GM18519 (cell line): Measurements from ENCODE around the gene IER5.
A peak's percentile ranks its signal among the peaks of the same experiment; 100 is the strongest.
"Not testable (repeated sequence)": the region's sequence is repeated elsewhere in the genome, so short reads cannot be mapped to it uniquely, and the experiment has no call there.

ENCODE experiments used
- ATAC-seq: cut with Tn5 transposase; IDR thresholded peaks from one replicate; pipeline ENCODE4 v1.9.1; 2021; ENCODE audit warnings: mild to moderate bottlenecking, moderate library complexity; ENCODE audit not compliant: unreplicated experiment, low FRiP score

IER5 gene

GRCh38 chr1:181088079-181089016 is at the start of gene IER5:
Gene IER5, plus strand, starts transcription at chr1:181088700. Its CDS starts 203 bp downstream, at chr1:181088903.
- peak; percentile 63 for ATAC-seq

DNA sequence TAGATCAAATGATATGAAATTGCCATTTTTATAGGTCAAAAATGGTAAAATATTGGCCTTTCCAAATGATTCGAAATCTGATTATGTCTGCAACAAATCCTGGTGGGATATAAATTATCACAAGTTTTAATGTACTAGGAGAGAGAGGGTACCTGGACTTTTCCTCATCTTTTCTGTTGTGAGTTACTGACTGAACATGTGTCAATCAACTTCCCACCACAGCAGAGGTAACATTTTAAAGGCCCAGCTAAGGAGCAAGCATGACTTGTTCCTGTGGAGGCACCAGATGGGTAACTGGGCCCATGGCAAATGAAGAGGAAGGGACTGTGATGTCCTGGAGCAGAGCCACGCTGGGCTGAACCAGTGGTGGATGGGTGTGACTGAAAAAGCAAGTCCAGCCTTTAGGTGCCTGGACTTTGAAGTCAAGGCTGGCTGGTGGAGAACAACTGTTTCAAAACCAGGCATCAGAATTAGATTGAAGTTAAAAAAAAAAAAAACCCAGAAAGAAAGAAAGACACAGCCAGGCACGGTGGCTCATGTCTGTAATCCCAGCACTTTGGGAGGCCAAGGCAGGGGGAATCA is 48.1 kb upstream of the IER5 start:
- no peak for ATAC-seq

- no peak for ATAC-seq
Measured at GRCh38 chr1:181043025-181043888, 45.2 kb upstream of the IER5 start.

- ATAC-seq, result peak; percentile 75
Measured at GRCh38 chr1:181044449-181044966, 44.0 kb upstream of the IER5 start.

- not testable (repeated sequence) for ATAC-seq
Measured at GRCh38 chr1:181045946-181046345, 42.6 kb upstream of the IER5 start.

GRCh38 chr1:181049378-181049777 is 39.1 kb upstream of the IER5 start:
- no peak for ATAC-seq

DNA sequence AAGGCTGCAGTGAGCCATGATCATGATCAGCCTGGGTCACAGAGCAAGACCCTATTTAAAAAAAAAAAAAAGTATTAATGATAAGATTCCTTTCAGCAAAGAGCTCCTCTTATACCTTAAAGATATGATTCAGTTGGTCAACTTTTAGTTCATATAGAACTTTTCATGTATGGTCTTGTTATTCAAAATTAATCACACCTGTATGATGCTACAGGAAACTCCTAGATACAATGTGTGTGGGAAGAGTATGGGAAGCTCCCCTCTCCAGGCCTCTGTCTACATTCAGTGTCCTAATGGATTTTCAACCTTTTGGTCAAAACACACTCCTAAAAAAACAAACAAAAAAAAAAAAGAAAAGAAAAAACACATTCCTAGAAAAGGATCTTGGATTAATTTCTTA is 37.6 kb upstream of the IER5 start:
- ATAC-seq, result no peak

GRCh38 chr1:181056560-181056959 is 31.9 kb upstream of the IER5 start:
- ATAC-seq, result no peak

GRCh38 chr1:181057079-181057478 is 31.4 kb upstream of the IER5 start:
- no peak for ATAC-seq

DNA sequence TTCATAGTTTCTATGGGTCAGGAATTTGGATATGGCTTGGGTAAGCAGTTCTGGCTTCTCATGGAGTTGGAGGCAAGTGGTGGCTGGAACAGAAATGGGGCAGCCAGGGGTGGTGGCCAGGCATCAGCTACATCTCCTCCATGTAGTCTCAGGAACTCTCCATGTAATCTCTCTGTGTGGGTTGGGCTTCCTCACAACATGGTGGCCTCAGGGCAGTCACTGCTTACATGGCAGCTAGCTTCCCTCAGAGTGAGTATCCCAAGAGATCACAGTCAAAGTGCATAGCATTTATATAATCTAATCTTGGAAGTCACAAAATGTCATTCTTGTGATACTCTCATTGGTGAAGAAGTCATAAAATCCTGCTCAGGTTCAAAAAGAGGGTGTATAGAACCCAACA is 29.1 kb upstream of the IER5 start:
- no peak for ATAC-seq

- ATAC-seq, result no peak
Measured at GRCh38 chr1:181060066-181060465, 28.4 kb upstream of the IER5 start.

- ATAC-seq, result not testable (repeated sequence)
Measured at GRCh38 chr1:181060947-181061346, 27.6 kb upstream of the IER5 start.

DNA sequence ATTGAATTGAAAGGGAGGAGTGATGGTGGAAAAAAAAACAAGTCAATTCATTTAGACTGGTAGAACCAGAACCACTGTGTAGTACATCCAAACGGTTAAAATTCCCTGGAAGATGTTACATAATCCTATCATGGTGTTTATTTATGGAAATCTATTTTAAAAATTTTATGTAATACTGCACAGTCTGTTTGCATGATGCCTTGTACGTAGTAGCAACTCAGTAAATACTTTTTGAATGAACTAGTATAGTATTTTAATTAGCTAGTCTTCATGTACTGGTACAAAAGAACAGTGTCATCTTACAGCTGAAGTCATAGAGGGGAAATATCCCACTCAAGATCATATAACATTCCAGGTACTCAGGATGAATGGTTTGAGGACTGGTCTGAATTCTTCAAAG is 27.0 kb upstream of the IER5 start:
- ATAC-seq, result no peak

GRCh38 chr1:181061891-181062835 is 26.3 kb upstream of the IER5 start:
- peak; percentile 67 for ATAC-seq

DNA sequence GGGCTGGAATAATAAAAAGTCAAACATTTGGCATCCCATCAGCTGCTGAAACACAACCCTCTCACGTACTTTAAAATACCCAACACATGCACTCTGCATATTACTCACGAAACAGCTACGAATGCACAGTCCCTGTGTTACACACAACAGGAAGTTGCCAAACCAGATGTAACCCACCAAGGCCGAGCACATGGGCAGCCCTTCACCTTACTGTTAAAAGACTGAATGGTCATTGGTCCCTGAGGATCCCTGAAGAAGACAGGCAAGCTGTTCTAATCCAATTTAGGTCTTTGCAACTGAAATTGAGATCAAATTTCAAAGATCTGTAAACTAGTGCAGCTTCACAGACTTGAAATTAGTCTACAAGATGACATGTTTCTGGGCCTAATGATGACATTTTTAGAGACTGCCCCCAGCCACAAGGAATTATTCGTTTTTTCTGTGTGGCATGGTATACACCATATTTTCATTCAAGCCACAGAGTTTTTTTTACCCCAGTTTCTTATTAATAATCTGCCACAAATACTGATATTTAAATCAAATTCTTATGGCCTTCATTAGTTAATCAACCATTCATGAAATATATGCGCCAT is 25.6 kb upstream of the IER5 start:
- ATAC-seq, result peak; percentile 87

DNA sequence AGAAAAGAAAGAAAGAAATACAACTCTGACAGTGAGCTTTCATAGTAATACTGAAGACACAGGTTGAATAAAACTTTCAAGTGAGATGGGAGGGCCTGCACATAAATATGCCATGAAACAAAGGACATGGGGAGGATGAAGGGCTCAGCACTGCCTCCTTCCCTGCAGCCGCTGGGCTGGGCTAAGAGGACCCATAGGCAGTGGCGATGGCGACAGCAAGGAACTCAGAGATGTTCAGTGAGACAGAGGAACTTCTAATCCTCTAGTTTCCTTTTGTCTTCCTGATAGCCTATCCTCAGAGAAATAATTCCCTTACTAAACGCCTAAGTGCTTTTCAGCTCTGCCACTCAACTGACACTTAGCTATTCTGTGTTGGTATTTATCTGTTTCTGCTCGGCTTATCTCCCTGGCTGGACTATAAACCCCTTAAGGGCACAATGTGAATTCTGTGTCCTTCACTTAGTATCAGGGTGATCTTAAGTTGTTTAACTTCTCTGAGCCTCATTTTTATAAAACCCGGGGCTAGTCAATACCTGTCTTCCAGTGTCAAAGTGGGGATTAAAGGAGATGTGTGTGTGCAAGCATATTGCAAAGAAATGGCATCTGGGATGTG is 24.4 kb upstream of the IER5 start:
- no peak for ATAC-seq

DNA sequence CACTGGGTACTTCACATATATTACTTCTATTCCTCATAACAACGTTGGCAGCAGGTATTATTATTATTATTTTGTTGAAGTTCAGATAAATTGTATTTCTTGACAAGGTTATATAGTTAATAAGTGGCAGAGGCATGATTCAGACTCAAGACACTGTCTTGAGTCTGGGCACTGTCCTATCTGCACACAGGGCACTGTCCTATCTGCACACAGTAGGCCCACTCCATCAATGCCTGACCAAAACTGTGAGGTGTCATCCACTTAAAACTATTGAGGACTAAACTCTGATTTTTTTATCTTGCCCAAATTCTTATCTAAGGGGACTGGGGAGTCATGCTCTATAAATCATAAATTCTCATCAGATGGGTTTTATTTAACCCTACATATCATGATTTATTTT is 23.8 kb upstream of the IER5 start:
- ATAC-seq, result no peak

DNA sequence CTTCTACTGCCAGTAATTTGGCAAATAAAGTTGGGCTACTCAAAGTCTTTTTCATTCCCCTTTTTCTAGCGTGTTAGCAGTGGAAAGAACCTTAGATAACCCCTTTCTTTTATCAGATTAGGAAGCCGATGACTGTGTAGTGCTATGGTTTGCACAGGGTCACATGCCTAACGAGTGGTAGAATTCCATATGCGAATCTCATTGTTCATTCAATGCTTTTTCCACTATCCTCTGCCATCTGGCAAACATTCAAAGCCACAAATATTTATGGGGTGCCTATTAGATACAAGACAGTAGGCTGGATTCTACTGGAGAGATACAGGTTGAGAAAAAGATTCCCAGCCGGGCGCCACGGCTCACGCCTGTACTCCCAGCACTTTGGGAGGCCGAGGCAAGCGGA is 14.9 kb upstream of the IER5 start:
- no peak for ATAC-seq
